Fibroblast of lung (primary cell): ENCODE measurements around the gene OTOG.

Experiments used
- EZH2 ChIP-seq: IDR thresholded peaks from 2 replicates; pipeline ENCODE4 v1.5.1; 2012; ENCODE audit warnings: low read length, control low read depth, mild to moderate bottlenecking; ENCODE audit errors: missing control alignments
- TF ChIP-seq, protein P1 (sequence below), 2 donors: IDR thresholded peaks in 1 of 2; conservative IDR thresholded peaks in 1 of 2; 1 replicate in 1 of 2; 2 replicates in 1 of 2; pipeline ENCODE4 v1.5.1; 2011 to 2012; ENCODE audit warnings: low read length in 2 of 2, control low read depth in 1 of 2, inconsistent platforms in 1 of 2, low read depth in 1 of 2, mild to moderate bottlenecking in 1 of 2

DNA sequence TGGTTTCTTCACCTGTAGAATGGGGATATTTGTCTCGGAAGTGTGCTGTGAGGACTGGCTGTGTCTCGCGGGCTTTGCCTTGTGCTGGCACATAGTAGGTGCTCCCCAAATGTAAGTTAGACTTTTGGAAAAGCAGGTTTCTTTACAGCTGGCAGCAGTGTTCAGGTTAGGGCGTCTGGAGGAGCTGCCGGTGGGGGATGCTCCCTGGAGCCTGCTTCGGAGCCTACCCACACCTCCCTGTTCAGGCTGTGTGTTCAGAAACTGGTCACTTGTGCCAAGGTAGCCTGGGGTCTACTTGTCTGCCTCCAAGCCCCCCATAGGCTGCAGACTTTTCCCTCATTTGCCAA is 60.0 kb downstream of the OTOG start:
- TF ChIP-seq, protein P1, sequence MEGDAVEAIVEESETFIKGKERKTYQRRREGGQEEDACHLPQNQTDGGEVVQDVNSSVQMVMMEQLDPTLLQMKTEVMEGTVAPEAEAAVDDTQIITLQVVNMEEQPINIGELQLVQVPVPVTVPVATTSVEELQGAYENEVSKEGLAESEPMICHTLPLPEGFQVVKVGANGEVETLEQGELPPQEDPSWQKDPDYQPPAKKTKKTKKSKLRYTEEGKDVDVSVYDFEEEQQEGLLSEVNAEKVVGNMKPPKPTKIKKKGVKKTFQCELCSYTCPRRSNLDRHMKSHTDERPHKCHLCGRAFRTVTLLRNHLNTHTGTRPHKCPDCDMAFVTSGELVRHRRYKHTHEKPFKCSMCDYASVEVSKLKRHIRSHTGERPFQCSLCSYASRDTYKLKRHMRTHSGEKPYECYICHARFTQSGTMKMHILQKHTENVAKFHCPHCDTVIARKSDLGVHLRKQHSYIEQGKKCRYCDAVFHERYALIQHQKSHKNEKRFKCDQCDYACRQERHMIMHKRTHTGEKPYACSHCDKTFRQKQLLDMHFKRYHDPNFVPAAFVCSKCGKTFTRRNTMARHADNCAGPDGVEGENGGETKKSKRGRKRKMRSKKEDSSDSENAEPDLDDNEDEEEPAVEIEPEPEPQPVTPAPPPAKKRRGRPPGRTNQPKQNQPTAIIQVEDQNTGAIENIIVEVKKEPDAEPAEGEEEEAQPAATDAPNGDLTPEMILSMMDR (conservative IDR thresholded peaks at IDR 0.05 in 1 of 2, IDR thresholded peaks at IDR 0.05 in 1 of 2; ENCODE audit: low read depth in 1 of 2, low read length in 2 of 2) = no peak
- TF ChIP-seq EZH2 = no peak
